H1 (cell line): ENCODE measurements around the gene RHBDD1. TPM values are rescaled to one million over a fixed set of nuclear protein-coding genes. Genes with fewer than 3 reads are reported as not detected.

Experiments used
- BRCA1 ChIP-seq: IDR thresholded peaks from 2 replicates; pipeline ENCODE4 v1.6.1; 2012; ENCODE audit warnings: low read depth, low read length, improper control_type of control experiment
- JUND ChIP-seq: IDR thresholded peaks from 2 replicates; pipeline ENCODE4 v1.6.1; 2011; ENCODE audit warnings: mild to moderate bottlenecking, improper control_type of control experiment, low read length
- MAFK ChIP-seq: IDR thresholded peaks from 2 replicates; pipeline ENCODE4 v1.6.1; 2012; ENCODE audit warnings: low read depth, mild to moderate bottlenecking, improper control_type of control experiment, low read length
- NRF1 ChIP-seq: IDR thresholded peaks from 2 replicates; pipeline ENCODE4 v1.6.1; 2011; ENCODE audit warnings: mild to moderate bottlenecking, low read depth, low read length, improper control_type of control experiment
- RFX5 ChIP-seq: IDR thresholded peaks from 2 replicates; pipeline ENCODE4 v1.6.1; 2011; ENCODE audit warnings: low read depth, low read length, improper control_type of control experiment, borderline replicate concordance
- TCF12 ChIP-seq: IDR thresholded peaks from 2 replicates; pipeline ENCODE4 v1.6.1; 2011; ENCODE audit warnings: low read depth, mild to moderate bottlenecking, low read length
- polyA plus RNA-seq, 7 experiments: library from polyadenylated mRNA; depleted of rRNA in 3 of 7; stranded (reverse) in 5 of 7; unstranded in 2 of 7; fragments of >200 nt in 5 of 7; fragments of 200-250 nt in 2 of 7; gene quantifications; 1 replicate in 5 of 7; 2 replicates in 1 of 7; 4 replicates in 1 of 7; pipeline versions ENCODE4 v1.2.1 to v1.2.3, GENCODE V29; 2011 to 2013; ENCODE audit warnings: missing spikeins in 2 of 7, mixed read lengths in 2 of 7
- total RNA-seq: library from RNA; stranded (reverse); fragmentation: NEBNext Ultra II Directional; extraction: Animal tissue kit (Norgen Biotek cat#: 25700); gene quantifications from 2 replicates; pipeline ENCODE4 v1.2.1, GENCODE V29; 2021
- TF ChIP-seq, protein P1 (sequence below): fragments of 300-600 bp; sonication (generic); IDR thresholded peaks from 2 replicates; pipeline ENCODE4 v1.7.1; 2012; ENCODE audit warnings: low read length, moderate library complexity, mild to moderate bottlenecking, inconsistent platforms; ENCODE audit not compliant: insufficient replicate concordance
- TF ChIP-seq, protein P2 (sequence below): IDR thresholded peaks from 2 replicates; pipeline ENCODE4 v1.6.1; 2011; ENCODE audit warnings: low read length, improper control_type of control experiment

RHBDD1 gene
- total and polyA plus RNA-seq, 2 of the 8 experiments (the other 6 are each of a cell fraction or from before 2014, with no cell fraction given): 10.5 to 23.1 TPM

DNA sequence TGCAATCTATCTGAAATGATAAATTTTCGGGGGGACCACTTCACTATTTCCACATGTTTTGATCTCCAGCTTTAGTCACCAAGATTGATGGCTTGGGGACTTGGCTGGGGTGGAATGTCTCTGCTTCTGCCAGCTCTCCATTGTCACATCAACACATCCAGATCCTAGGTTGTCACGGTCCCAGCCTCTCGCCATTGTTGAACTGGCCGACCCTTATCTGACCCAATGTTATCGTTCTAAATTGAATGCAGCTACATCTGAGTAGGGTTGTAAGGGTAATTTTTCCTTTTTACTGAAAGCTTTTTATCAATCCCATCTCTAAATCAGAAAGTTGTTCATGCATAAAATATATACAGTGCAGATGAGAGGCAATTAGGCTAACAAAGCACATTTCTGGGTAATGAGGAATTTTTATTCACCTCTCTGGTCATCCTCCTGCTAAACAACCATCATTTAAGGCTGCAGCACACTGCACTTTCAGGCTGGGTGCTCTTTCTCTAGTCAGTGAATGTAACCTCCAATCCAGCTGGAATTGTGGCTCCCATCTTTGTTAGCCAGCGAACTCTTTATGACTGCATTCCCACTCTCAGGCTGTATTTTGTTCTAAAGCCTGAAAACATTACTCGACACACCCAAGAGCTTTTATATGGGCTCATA is 200.0 kb downstream of the RHBDD1 start (continued):
- TF ChIP-seq, protein P1, sequence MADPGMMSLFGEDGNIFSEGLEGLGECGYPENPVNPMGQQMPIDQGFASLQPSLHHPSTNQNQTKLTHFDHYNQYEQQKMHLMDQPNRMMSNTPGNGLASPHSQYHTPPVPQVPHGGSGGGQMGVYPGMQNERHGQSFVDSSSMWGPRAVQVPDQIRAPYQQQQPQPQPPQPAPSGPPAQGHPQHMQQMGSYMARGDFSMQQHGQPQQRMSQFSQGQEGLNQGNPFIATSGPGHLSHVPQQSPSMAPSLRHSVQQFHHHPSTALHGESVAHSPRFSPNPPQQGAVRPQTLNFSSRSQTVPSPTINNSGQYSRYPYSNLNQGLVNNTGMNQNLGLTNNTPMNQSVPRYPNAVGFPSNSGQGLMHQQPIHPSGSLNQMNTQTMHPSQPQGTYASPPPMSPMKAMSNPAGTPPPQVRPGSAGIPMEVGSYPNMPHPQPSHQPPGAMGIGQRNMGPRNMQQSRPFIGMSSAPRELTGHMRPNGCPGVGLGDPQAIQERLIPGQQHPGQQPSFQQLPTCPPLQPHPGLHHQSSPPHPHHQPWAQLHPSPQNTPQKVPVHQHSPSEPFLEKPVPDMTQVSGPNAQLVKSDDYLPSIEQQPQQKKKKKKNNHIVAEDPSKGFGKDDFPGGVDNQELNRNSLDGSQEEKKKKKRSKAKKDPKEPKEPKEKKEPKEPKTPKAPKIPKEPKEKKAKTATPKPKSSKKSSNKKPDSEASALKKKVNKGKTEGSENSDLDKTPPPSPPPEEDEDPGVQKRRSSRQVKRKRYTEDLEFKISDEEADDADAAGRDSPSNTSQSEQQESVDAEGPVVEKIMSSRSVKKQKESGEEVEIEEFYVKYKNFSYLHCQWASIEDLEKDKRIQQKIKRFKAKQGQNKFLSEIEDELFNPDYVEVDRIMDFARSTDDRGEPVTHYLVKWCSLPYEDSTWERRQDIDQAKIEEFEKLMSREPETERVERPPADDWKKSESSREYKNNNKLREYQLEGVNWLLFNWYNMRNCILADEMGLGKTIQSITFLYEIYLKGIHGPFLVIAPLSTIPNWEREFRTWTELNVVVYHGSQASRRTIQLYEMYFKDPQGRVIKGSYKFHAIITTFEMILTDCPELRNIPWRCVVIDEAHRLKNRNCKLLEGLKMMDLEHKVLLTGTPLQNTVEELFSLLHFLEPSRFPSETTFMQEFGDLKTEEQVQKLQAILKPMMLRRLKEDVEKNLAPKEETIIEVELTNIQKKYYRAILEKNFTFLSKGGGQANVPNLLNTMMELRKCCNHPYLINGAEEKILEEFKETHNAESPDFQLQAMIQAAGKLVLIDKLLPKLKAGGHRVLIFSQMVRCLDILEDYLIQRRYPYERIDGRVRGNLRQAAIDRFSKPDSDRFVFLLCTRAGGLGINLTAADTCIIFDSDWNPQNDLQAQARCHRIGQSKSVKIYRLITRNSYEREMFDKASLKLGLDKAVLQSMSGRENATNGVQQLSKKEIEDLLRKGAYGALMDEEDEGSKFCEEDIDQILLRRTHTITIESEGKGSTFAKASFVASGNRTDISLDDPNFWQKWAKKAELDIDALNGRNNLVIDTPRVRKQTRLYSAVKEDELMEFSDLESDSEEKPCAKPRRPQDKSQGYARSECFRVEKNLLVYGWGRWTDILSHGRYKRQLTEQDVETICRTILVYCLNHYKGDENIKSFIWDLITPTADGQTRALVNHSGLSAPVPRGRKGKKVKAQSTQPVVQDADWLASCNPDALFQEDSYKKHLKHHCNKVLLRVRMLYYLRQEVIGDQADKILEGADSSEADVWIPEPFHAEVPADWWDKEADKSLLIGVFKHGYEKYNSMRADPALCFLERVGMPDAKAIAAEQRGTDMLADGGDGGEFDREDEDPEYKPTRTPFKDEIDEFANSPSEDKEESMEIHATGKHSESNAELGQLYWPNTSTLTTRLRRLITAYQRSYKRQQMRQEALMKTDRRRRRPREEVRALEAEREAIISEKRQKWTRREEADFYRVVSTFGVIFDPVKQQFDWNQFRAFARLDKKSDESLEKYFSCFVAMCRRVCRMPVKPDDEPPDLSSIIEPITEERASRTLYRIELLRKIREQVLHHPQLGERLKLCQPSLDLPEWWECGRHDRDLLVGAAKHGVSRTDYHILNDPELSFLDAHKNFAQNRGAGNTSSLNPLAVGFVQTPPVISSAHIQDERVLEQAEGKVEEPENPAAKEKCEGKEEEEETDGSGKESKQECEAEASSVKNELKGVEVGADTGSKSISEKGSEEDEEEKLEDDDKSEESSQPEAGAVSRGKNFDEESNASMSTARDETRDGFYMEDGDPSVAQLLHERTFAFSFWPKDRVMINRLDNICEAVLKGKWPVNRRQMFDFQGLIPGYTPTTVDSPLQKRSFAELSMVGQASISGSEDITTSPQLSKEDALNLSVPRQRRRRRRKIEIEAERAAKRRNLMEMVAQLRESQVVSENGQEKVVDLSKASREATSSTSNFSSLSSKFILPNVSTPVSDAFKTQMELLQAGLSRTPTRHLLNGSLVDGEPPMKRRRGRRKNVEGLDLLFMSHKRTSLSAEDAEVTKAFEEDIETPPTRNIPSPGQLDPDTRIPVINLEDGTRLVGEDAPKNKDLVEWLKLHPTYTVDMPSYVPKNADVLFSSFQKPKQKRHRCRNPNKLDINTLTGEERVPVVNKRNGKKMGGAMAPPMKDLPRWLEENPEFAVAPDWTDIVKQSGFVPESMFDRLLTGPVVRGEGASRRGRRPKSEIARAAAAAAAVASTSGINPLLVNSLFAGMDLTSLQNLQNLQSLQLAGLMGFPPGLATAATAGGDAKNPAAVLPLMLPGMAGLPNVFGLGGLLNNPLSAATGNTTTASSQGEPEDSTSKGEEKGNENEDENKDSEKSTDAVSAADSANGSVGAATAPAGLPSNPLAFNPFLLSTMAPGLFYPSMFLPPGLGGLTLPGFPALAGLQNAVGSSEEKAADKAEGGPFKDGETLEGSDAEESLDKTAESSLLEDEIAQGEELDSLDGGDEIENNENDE: no peak
- TF ChIP-seq NRF1 (no peak), TCF12 (no peak), RFX5 (no peak), BRCA1 (no peak), MAFK (no peak), JUND (no peak)
- TF ChIP-seq, protein P2, sequence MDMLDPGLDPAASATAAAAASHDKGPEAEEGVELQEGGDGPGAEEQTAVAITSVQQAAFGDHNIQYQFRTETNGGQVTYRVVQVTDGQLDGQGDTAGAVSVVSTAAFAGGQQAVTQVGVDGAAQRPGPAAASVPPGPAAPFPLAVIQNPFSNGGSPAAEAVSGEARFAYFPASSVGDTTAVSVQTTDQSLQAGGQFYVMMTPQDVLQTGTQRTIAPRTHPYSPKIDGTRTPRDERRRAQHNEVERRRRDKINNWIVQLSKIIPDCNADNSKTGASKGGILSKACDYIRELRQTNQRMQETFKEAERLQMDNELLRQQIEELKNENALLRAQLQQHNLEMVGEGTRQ: no peak
